GM23338 (cell line): Measurements from ENCODE around the gene AKAP13.

ENCODE experiments used
- EZH2 ChIP-seq: fragments of 200-600 bp; sonication (generic); IDR thresholded peaks from one replicate; pipeline ENCODE4 v1.8.0; 2017; ENCODE audit warnings: antibody characterized with exemption, mild to moderate bottlenecking, low read depth; ENCODE audit not compliant: unreplicated experiment
- NANOG ChIP-seq: IDR thresholded peaks from 2 replicates; pipeline ENCODE4 v1.6.1; 2016; ENCODE audit warnings: antibody characterized with exemption, borderline replicate concordance
- POLR2AphosphoS5 ChIP-seq: IDR thresholded peaks from 2 replicates; pipeline ENCODE4 v1.6.1; 2016; ENCODE audit warnings: antibody characterized with exemption, low read depth
- TF ChIP-seq, protein P1 (sequence below), 2 experiments: fragments of 200-600 bp in 1 of 2; sonication (generic) in 1 of 2; conservative IDR thresholded peaks; 2 replicates each; pipeline versions ENCODE4 v1.5.1 to v1.6.1; 2016 to 2017; ENCODE audit warnings: antibody characterized with exemption in 2 of 2, low read depth in 2 of 2, mild to moderate bottlenecking in 2 of 2, moderate library complexity in 1 of 2
- TF ChIP-seq, protein P2 (sequence below): IDR thresholded peaks from one replicate; pipeline ENCODE4 v1.6.1; 2018; ENCODE audit warnings: antibody characterized with exemption; ENCODE audit not compliant: unreplicated experiment

DNA sequence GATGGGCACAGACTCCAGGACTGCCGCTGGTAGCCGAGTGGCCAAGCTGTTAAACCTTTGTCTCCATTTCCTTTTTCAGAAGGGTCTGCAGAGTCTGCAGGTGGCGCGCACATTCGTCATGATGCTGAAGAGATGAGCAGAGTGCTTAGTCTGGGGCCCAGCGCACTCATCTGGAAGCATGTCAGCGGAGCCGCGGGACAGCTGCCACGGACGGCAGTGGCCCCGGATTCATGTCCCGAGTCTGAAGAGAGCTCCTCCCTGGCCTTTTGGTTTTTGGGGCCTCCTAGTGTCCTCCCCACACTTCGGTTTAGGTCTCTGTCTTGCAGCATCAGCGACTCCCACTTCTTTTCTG, 371.7 kb downstream of the AKAP13 start:
- TF ChIP-seq EZH2 (no peak), POLR2AphosphoS5 (no peak), NANOG (no peak)
- TF ChIP-seq, protein P1, sequence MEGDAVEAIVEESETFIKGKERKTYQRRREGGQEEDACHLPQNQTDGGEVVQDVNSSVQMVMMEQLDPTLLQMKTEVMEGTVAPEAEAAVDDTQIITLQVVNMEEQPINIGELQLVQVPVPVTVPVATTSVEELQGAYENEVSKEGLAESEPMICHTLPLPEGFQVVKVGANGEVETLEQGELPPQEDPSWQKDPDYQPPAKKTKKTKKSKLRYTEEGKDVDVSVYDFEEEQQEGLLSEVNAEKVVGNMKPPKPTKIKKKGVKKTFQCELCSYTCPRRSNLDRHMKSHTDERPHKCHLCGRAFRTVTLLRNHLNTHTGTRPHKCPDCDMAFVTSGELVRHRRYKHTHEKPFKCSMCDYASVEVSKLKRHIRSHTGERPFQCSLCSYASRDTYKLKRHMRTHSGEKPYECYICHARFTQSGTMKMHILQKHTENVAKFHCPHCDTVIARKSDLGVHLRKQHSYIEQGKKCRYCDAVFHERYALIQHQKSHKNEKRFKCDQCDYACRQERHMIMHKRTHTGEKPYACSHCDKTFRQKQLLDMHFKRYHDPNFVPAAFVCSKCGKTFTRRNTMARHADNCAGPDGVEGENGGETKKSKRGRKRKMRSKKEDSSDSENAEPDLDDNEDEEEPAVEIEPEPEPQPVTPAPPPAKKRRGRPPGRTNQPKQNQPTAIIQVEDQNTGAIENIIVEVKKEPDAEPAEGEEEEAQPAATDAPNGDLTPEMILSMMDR (conservative IDR thresholded peaks at IDR 0.05; ENCODE audit: low read depth in 2 of 2) = 0 out of 4 replicates have a peak, but pooled peaks of 1 of the 2 experiments have one; percentile 6
- TF ChIP-seq, protein P2, sequence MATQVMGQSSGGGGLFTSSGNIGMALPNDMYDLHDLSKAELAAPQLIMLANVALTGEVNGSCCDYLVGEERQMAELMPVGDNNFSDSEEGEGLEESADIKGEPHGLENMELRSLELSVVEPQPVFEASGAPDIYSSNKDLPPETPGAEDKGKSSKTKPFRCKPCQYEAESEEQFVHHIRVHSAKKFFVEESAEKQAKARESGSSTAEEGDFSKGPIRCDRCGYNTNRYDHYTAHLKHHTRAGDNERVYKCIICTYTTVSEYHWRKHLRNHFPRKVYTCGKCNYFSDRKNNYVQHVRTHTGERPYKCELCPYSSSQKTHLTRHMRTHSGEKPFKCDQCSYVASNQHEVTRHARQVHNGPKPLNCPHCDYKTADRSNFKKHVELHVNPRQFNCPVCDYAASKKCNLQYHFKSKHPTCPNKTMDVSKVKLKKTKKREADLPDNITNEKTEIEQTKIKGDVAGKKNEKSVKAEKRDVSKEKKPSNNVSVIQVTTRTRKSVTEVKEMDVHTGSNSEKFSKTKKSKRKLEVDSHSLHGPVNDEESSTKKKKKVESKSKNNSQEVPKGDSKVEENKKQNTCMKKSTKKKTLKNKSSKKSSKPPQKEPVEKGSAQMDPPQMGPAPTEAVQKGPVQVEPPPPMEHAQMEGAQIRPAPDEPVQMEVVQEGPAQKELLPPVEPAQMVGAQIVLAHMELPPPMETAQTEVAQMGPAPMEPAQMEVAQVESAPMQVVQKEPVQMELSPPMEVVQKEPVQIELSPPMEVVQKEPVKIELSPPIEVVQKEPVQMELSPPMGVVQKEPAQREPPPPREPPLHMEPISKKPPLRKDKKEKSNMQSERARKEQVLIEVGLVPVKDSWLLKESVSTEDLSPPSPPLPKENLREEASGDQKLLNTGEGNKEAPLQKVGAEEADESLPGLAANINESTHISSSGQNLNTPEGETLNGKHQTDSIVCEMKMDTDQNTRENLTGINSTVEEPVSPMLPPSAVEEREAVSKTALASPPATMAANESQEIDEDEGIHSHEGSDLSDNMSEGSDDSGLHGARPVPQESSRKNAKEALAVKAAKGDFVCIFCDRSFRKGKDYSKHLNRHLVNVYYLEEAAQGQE = no peak
